Hematopoietic multipotent progenitor cell treated with erythropoietin and hydrocortisone succinate and interleukin-3 and kit ligand, for 8 days (in vitro differentiated cells): Measurements from ENCODE around the gene RGS14.
"Not testable (repeated sequence)": the region's sequence is repeated elsewhere in the genome, so short reads cannot be mapped to it uniquely, and the experiment has no call there.

Experiments used
- DNase-seq: peaks from one replicate; pipeline ENCODE4 v3.0.0-alpha.2; 2015

The RGS14 gene

DNA sequence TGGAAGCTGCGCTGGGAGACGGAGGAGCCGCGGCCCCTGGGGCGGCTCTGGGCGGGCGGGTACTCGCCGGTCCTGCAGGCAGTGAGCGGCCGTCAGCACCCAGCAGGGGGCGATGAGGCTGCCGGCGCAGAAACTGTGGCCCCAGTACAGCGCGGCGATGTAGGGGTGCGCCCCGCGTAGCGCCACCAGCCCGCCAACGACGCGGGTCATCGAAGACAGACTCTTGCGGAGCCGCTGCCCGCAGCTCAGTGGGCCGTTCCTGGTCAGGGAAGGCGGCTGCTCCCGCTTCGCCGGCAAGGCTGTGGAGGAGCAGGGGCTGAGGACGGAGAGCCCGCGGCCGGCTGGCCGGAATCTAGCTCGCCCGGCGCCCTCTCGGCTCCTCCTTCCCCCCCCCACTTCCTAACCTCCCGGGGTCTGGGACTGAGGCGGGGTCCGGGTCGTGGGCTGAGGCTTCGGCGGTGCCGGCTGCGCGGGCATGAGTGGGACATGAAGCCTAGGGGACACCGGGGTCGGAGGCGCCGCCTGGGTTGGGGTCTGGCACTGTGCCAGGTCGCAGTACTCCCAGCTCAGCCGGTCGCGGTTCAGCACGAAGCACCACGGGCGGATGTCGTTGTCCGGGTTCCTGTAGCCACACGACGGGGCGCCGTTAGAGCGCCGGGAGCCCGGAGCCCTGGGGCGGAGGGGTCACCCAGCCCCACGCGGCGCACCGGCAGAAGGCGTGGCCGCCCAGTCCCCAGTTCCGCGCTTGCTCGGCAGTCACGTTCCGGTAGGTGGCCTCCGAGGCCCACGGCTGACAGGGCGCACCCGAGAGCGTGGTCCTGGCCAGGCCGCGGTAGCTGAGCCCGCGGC lies 46.3 kb downstream of the RGS14 start:
- peak; percentile 83 for DNase-seq

DNA sequence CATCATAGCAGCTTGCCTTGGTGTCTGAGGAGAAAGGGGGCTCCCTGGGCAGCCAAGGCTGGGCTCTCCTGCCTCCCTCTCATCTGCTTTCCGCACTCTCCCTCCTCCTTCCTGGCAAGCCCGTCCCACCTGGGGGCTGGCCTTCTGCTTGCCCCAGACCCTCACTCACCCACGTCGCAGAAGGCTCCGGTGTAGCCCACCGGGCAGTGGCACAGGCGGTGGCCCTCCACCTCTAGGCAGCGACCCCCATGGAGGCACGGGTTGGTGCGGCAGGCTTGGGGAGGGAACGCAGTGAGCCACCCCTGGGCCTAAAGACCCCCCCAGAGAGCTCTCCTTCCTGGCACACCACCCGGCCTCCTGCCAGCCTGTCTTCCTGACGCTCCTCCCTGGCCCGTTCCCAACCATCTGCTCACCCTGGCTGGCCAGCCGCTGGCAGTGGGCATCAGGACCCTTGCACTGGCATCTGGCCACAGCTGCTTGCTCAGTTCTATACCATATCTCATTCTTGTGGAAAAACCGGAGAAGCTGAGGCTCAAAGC lies 47.0 kb downstream of the RGS14 start:
- no peak for DNase-seq

DNA sequence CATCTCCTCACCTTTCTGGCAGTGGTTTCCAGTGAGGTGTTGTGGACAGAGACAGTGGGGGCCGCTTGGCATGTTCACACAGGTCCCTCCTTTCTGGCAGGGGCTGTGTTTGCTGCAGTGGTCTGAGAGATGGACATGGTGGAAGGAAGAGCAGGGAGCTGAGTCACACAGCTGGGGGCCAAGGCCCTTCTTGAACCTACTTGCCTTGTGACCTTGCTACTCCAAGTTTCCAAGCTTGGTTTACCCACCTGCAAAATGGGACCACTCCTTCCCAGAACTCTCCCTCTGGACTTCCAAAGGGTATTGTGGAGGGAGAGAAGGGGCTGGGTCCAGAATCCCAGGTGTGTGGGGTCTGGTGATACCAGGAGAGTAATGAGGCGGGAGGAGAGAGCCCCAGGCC lies 47.6 kb downstream of the RGS14 start:
- no peak for DNase-seq

DNA sequence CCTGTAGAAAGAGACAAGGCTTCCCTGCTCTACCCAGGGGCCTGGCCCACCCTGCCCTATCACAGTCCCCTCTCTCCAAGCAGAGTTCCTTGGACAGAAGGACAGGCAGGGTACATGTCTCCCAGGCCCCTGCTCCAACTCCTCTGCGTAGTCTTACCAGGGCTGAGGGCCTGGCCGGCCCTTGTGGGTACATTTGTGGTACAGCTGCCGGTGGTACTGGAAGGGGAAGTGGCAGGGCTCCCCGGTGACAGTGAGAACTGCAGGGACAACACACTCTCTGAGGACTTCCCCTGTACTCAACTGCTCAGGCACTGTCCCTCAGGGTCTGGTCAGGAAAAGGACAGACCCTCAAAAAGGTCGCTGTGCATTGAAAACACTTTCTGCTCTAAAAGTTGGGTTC lies 48.1 kb downstream of the RGS14 start:
- DNase-seq, result peak; percentile 34

DNA sequence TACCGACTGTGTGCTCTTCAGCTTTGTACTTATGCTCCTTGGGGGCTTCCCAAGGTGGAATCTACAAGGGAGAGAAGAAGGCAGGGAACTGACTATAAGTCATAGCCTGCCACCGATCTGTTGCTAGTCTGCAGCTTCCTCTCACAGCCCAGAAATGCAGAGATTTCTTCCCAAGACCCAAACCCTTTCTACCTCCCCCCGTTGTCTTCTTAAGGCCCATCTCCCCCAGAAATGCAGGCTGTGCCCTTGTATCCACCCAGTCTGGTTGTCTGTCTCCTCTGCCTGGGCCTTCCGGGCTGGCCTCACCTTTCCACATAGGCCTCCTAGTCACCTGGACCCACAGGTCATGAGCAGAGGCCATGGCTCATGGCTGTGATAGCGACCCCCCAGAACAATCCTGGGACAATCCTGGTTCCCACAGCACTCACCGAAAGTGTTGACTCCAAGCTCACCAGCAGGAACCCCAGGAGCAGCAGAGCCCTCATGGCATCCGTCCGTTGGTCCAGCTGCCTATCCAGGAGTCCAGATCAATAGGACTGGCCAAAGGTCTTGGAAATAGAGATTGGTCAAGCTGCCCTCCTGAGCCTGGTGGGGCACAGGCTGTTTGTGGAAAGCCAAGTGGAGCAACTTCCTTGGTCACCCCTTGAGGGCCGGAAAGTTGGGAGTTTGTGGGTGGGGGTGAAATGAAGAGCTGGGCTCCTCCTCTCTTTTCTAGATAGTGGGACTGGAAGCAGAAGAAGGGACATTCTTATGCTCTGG lies 51.5 kb downstream of the RGS14 start, which contains the start of gene F12:
Gene F12 (minus strand): TSS at position 522 of the 759 bp plus-strand sequence. CDS start 37 bp downstream, at position 485.
- no peak for DNase-seq

DNA sequence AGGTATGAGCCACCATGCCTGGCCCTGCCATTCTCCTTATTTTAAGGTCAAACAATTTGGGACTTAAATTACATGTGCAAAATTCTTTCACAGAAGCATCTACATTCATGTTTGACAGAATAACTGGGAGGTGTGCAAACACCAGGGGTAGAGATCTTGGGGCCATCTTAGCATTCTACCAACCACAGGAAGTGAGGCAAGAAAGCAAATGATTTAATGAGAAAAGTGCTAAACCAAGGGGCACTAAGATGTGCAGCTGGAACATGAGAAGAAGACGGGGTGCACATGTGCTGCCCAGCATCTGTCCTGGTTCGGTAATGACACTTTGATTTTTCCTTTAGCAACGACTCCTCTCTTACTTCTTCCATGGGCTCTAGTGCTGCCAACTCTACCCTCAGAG lies 52.9 kb downstream of the RGS14 start:
- no peak for DNase-seq

DNA sequence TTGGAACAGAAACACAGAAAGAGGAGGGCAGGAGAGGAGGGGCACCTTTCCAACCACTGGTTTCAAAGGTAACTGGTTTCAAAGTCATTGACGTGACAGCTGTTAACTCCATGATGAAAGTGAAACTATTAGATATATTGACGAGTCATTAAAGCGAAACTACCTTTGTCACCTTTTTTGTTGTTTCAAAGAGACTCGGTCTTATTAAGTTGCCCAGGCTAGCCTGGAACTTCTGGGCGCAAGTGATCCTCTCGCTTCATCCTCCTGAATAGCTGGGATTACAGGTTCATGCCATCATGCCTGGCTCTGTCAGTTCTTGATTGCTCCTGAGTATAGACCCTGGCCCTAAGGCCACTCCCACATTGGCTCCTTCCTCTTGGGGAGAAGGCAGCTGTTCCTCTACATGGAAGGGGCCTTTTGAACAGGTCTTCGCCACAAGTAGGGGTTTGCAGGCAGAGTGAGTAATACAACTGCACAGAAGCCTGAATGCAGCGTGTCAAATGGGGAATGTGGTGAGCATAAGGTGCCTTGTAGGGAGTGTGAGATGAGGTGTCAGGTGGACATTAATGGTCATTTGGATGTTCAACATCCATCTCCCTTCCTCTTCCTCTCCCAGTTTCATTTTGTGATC lies 55.0 kb downstream of the RGS14 start:
- DNase-seq, result no peak

DNA sequence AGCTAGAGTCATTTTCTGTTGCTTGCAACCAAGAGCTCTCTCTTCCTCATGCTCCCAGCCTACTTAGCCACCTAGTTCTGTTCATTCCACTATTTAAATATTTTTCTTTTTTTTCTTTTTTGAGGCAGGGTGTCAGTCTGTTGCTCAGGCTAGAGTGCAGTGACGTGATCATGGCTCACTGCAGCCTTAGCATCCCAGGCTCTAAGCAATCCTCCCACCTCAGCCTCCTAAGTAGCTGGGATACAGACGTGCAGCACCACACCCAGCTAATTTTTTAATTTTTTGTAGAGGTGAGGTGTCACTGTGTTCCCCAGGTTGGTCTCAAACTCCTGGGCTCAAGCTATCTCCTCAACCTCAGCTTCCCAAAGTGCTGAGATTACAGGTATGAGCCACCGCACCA lies 56.8 kb downstream of the RGS14 start:
- no peak for DNase-seq

DNA sequence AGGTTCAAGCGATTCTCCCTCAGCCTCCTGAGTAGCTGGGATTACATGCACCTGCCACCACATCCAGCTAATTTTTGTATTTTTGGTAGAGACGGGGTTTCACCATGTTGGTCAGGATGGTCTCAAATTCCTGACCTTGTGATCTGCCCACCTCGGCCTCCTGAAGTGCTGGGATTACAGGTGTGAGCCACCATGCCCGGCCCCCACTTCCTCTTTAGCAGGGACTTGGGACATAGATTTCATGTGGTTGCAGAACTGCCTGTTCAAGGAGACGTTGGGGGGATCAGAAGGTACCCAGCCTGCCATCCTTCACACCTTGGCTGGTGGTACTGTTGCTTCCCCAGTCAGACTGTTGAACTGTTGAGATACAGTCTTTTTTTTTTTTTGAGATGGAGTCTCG lies 59.4 kb downstream of the RGS14 start:
- not testable (repeated sequence) for DNase-seq

DNA sequence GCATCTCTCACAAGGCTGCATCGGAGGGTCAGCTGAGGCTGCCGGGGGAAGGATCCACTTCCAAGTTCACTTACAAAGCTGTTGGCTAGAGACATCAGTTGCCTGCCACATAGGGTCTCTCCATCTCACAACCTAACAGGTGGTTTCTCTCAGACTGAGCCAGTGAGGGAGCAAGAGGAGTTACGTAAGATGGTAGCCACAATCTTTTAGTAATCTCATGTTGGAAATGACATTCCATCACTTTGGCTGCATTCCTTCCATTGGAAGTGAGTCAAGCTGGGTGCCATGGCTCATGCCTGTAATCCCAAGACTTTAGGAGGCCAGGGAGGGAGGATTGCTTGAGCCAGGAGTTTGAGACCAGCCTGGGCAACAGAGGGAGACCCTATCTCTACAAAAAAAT lies 61.3 kb downstream of the RGS14 start:
- DNase-seq, result no peak

DNA sequence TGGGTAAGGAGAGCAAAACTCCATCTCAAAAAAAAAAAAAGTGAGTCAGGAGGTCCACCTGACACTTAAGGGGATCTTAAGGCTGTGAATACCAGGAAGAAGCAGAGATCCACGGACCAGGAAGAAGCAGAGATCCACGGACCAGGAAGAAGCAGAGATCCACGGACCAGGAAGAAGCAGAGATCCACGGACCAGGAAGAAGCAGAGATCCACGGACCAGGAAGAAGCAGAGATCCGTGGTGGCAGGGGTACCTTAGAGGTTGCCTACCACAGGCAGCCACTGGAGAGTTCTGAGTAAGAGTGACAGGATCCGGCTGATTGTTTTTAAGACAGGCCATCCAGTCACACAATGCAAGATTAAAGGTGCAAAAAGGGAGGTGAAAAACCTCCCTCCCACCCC lies 62.7 kb downstream of the RGS14 start:
- DNase-seq, result not testable (repeated sequence)

DNA sequence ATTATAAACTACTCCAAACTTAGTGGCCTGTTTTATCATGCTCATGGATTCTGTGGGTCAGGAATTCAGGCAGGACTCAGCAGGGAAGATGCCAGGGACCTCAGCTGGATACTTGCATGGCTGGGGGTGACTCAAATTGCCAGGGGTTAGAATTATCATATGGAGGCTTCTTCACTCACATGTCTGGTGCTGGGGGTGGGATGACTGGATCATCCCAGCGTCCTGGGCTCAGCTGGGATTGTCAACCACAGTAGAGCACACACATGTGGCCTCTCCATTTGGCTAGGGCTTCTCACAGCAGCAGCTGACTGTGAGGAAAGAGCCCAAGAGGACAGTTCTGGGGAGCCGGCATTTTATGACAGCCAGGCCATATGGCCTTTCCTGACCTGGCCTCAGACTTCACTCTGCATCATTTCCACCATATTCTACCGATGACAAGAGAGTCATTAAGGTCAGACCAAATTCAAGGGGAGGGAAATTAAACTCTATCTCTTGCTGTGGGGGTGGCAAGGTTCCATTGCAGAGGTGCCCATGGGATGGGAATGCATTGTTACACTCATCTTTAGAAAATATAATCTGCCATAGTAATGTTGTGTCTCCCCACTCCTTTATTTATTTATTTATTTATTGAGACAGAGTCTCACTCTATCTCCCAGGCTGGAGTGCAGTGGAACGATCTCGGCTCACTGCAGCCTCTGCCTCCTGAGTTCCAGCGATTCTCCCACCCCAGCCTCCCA lies 63.5 kb downstream of the RGS14 start:
- DNase-seq, result no peak
